ENCODE measurements around the gene CHRNB4. TPM values are rescaled to one million over a fixed set of nuclear protein-coding genes. Genes with fewer than 3 reads are reported as not detected.

CHRNB4 gene
- total and polyA plus RNA-seq, 2 donors (not counting 3 experiments of a cell fraction or from before 2014, with no cell fraction given): 0.08 TPM; not detected in 1

GRCh38 chr15:78675617-78676360, 34.8 kb upstream of the CHRNB4 start:
- ChIA-PET POLR2A (no interaction called here), CTCF (interaction anchor here (1.0 to 1.4 kb wide), 2 partner anchors 15 to 79 kb away, joined by 3 read pairs; no protein-coding TSS in a partner anchor)
- Histone ChIP-seq H3K4me1 (ENCODE audit: control insufficient read depth, extremely low read depth, insufficient read depth, low read length) (no peaks in the 10 kb centered on the region), H3K27me3 (ENCODE audit: control insufficient read depth in 2 of 2, insufficient read depth in 2 of 2, low read length in 2 of 2) (no peaks in the 10 kb centered on the region), H2AFZ (ENCODE audit: low read depth, low read length) (no peak overlapping the region), H3K4me2 (ENCODE audit: insufficient read depth, low read length) (no peak overlapping the region), H3K9ac (replicated peaks; ENCODE audit: extremely low read depth, insufficient read depth, low read length) (no peak overlapping the region), H4K20me1 (replicated peaks; ENCODE audit: control insufficient read depth, extremely low read depth, insufficient read depth, low read length) (no peaks in the 10 kb centered on the region), H3K79me2 (ENCODE audit: control insufficient read depth, insufficient read depth, low read length) (no peaks in the 10 kb centered on the region), H3K4me3 (replicated peaks in 1 of 3; ENCODE audit: insufficient read depth in 1 of 3, low read depth in 1 of 3, low read length in 3 of 3) (no peak overlapping the region), H3K9me1 (replicated peaks; ENCODE audit: control insufficient read depth, extremely low read depth, insufficient read depth, low read length) (no peaks in the 10 kb centered on the region), H3K36me3 (ENCODE audit: control insufficient read depth in 2 of 2, extremely low read depth in 1 of 2, insufficient read depth in 2 of 2, low read length in 2 of 2) (no peaks in the 10 kb centered on the region), H3K9me3 (replicated peaks; ENCODE audit: control insufficient read depth, insufficient read depth, low read length) (no peaks in the 10 kb centered on the region), H3K27ac (ENCODE audit: insufficient read depth, low read depth, low read length) (no peak overlapping the region)
- FAIRE-seq (no peak), DNase-seq (ENCODE audit: low read depth, low spot score) (no peak)
- BruUV-seq (replicated peaks): no TSS peak
- intact Hi-C loops (cut with micrococcal nuclease): no loop called here
- TF ChIP-seq FOS (IDR thresholded peaks at IDR 0.05; ENCODE audit: borderline replicate concordance, insufficient read depth, low read length) (no peak), MYC (IDR thresholded peaks at IDR 0.05; ENCODE audit: low read depth, low read length) (no peak), POLR2A (IDR thresholded peaks at IDR 0.05; ENCODE audit: low read depth, low read length) (no peak), EZH2 (IDR thresholded peaks at IDR 0.05; ENCODE audit: borderline replicate concordance, low read depth, low read length, severe bottlenecking) (no peak), POLR2AphosphoS5 (IDR thresholded peaks at IDR 0.05; ENCODE audit: insufficient read depth, low read depth, low read length) (no peak), JUN (IDR thresholded peaks at IDR 0.05; ENCODE audit: borderline replicate concordance, insufficient read depth, insufficient read length, low read depth) (no peak), GATA2 (IDR thresholded peaks at IDR 0.05; ENCODE audit: insufficient read depth, insufficient read length, low read depth, low read length) (no peak)
- TF ChIP-seq, protein P1, sequence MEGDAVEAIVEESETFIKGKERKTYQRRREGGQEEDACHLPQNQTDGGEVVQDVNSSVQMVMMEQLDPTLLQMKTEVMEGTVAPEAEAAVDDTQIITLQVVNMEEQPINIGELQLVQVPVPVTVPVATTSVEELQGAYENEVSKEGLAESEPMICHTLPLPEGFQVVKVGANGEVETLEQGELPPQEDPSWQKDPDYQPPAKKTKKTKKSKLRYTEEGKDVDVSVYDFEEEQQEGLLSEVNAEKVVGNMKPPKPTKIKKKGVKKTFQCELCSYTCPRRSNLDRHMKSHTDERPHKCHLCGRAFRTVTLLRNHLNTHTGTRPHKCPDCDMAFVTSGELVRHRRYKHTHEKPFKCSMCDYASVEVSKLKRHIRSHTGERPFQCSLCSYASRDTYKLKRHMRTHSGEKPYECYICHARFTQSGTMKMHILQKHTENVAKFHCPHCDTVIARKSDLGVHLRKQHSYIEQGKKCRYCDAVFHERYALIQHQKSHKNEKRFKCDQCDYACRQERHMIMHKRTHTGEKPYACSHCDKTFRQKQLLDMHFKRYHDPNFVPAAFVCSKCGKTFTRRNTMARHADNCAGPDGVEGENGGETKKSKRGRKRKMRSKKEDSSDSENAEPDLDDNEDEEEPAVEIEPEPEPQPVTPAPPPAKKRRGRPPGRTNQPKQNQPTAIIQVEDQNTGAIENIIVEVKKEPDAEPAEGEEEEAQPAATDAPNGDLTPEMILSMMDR (IDR thresholded peaks at IDR 0.05; ENCODE audit: extremely low read depth in 1 of 2, insufficient read depth in 1 of 2, low read depth in 1 of 2, low read length in 2 of 2): no peak
- TF ChIP-seq, protein P2, sequence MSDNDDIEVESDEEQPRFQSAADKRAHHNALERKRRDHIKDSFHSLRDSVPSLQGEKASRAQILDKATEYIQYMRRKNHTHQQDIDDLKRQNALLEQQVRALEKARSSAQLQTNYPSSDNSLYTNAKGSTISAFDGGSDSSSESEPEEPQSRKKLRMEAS (IDR thresholded peaks at IDR 0.05; ENCODE audit: insufficient read depth, insufficient read length): no peak
- dilution Hi-C loops (cut with MboI; ENCODE audit: extremely low pct_ligation_motif_present, low sequenced_read_pairs): no loop called here

Measured in endothelial cell of umbilical vein (primary cell).